NCI-H1417 treated with DMSO at 0.1 percent for 48 hours (cell line): ENCODE results near the gene EIF4G3.
"Not testable (repeated sequence)": the region's sequence is repeated elsewhere in the genome, so short reads cannot be mapped to it uniquely, and the experiment has no call there.

Experiments
- DNase-seq: peaks from one replicate; lab custom pipeline; 2025; lab: John Stamatoyannopoulos, UW

EIF4G3 gene

DNA sequence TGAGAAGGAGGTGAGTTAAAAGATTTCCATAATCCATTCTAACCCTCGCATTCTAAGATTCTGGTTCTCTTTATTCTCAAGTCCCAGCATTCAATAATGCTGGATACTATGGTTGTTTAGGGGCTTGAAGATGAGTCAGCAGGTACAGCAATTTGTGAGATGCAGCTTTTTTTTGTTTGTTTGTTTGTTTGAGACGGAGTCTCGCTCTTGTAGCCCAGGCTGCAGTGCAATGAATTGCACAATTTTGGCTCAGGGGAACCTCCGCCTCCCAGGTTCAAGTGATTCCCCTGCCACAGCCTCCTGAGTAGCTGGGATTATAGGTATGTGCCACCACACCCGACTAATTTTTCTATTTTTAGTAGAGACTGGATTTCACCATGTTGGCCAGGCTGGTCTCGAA, 23.3 kb downstream of the EIF4G3 start:
- no peak for DNase-seq

DNA sequence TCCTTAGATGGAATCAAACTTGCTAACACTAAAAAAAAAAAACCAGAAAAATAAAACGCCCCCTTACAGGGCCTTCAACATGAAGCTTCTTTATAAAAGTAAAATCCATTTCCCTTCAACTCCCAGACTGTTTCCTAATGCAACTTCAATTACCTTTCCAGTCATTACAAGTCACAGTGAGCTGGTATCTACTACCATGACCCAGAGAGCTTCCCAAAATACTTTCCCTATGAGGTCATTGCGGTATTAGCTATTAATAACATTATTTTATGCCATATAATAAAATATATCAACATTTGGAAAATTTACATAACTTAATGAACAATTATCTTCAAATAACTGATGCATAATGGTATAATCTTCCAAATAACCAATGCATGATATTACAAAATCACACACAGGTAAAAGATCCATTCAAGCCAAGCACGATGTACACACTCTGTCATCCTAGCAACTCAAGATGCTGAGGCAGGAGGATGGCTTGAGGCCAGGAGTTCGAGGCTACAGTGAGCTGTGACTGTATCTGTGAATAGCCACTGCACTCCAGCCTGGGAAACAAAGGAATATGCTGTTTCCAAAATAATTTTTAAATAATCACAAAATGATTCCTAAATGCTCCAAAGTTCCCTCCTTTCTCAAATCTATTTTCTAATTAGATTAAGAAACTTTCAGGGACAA, 24.1 kb downstream of the EIF4G3 start:
- DNase-seq, result no peak

DNA sequence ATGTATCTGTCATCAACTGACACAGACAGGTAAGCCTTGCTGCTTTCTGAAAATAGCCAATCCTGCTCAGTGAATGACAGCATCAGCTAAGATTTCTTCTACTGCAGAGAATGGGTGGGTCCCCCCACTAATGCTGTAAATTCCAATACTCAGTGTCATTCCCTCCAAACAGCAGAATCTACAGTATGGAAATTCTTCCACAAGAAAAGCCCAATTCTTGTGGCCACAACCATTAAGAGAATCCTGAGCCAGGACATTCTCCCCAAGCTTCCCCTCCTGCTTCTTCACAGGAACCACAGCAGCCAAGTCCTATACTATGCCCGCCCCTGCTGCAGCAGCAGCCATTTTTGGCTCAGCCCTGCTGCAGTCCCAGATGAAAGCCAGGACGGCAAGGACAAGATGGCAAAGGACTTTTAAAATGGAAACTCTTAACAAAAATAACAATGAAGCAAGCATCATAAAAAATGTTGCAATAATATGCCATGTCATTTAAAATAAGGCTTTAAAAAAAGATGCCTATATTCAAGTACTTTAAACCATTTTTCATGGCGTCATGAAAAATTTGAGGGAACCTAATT, 26.8 kb downstream of the EIF4G3 start:
- DNase-seq, result no peak

DNA sequence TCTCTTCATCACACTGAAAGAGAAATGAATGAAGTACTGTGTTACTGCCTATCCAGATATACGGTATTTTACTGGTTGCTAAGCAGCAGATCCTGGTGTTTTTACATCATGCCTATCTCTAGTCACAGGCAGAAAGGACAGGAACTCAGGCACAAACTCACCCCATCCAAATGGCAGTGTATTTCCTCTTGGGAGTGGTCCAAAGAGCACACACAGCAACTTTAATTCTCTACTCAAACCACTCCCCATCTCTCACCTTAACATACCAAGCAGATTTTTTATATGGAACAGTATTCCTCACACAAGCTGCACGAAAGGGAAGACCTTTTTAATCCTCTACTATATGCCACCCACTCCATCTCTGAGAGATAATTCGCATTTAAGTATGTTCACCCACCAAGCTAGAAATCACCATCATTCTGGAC, 27.3 kb downstream of the EIF4G3 start:
- DNase-seq, result no peak

DNA sequence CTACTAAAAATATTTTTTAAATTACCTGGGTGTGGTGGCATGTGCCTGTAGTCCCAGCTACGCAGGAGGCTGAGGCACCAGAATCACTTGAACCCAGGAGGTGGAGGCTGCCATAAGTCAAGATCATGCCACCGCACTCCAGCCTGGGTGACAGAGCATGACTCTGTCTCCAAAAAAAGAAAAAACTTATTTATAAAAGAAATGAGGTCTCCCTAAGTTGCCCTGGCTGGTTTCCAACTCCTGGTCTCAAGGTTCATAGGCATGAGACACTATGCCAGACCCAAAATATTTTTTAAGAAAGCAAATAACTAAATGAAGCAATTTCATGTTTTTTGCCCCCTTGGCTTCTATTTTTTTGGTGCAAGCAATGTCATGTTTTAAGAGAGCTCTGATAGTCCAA, 32.9 kb downstream of the EIF4G3 start:
- no peak for DNase-seq

DNA sequence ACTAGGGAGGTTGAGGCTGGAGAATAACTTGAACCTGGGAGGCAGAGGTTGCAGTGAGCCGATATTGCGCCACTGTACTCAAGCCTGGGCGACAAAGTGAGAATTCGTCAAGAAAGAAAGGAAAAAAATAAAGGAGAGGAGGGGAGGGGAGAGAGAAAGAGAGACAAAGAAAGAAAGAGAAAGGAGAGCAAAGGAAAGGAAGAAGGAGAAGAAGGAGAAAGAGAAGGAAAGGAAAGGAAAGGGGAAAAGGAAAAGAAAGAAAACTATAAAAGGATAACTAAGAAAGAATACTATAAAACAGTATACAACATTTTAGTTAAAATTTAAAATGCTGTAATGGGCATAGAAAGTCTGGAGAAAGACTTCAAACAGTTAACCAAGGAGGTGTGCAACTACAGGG, 33.6 kb downstream of the EIF4G3 start:
- no peak for DNase-seq

DNA sequence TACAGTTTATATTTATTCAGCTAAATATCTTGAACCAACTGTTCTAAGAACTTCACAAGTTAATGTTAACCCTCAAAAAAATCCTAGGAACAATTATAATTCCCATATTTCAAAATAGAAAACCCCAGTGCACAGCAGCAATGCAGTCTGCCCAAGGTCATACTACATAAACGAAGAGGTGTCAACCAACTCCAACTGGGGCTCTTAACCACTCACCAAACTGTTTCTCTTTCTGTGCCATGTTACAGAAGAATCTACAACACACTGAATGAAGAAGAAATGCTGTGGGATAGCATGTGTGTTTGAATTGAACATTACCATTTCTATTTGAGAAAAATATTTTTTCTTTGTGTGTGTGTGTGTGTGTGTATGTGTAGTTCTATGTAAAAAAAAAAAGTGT, 35.7 kb downstream of the EIF4G3 start:
- no peak for DNase-seq

DNA sequence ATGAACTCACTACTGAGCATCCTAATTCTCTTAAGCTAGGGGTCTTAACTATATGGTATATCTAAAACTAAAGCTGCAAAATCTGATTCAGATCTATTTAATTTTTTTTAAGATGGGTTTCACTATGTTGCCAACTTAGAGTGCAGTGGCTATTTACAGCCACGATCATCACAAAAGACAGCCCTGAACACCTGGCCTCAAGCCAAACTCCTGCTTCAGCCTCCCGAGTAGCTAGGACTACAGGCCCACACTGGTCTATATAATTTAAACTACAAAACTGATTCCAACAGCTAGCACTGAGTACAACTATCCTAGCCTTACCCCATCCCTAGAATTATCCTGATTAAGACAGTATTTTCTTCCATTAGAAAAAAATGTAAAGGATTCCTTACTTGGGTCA, 37.1 kb downstream of the EIF4G3 start:
- peak; percentile 6 for DNase-seq

DNA sequence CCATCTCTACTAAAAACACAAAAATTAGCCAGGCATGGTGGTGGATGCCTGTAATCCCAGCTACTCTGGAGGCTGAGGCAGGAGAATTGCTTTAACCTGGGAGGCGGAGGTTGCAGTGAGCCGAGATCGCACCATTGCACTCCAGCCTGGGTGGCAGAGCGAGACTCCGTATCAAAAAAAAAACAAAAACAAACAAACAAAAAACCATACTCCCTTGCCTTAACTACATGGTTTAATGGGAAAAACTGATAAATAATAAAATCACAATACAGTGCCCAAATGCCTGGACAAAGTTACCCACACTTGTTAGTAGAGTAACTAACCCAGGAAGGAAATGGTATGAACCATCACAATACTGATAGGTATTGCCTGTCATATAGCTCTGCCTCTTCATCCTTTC, 40.4 kb downstream of the EIF4G3 start:
- not testable (repeated sequence) for DNase-seq

DNA sequence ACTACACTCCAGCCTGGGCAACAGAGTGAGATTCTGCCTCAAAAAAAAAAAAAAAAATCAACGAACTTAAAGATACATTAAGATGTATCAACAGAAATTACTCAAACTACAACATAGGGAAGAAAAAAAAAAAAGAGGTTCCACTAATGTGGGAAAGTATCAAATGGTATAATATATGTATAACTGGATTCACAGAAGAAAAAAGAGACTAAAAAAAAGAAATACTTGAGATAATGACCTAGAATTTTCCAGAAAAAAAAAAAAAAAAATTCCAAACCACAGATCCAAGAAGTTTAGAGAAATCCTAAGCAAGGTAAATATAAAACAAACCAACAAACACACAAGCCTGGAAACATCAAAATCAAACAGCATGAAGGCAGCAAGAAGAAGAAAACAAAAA, 45.5 kb downstream of the EIF4G3 start:
- no peak for DNase-seq

DNA sequence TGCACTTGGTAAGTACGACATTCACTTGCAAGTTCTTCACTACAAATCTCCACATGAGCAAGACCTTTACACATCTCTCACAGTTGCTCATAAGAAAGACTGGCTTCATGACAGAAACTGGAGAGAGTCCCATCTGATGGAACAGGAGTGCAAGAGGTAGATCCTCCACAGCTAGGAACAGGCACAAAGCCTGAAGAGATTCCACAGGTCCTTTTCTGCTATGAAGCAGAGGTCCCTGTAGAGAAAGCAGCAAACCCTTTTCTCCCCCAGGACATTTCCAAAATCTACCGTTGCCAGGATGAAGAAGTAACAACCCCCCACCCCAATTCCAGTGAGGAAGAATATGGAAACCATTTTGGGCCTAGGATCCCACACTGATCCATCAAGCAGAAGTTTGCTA, 47.3 kb downstream of the EIF4G3 start:
- DNase-seq, result no peak

DNA sequence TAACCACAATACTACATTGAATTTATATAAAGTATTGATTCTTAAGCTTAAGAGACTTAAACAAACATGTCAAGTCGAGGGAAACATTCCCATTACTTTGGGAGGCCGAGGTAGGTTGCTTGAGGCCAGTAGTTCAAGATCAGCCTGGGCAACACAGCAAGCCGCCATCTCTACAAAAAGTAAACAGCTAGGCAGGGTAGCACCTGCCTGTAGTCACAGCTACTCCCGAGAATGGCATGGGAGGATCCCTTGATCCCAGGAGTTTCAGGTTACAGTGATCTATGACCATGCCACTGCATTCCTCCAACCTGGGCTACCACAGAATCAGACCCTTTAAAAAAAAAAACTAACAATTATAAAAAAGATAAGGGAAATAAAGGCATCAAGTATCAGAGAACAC, 50.4 kb downstream of the EIF4G3 start:
- DNase-seq, result no peak

DNA sequence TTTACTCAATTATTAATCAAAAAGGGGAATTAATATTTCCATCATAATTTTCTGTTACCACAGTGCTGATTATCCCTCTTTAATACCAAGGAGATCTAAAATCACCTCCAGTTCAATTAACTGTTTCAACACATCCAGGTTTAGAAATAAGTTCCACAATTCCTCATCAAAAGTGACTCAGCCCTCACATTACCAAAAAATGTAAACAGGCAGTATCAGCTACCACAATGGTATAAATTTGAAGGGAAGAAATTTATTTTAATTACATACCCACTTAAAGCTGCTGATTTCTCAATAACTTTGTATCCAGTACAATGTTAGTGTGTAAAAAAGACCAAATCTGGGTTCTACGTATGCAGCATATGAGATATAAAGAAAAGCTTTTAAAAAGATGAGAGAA, 51.9 kb downstream of the EIF4G3 start:
- no peak for DNase-seq

DNA sequence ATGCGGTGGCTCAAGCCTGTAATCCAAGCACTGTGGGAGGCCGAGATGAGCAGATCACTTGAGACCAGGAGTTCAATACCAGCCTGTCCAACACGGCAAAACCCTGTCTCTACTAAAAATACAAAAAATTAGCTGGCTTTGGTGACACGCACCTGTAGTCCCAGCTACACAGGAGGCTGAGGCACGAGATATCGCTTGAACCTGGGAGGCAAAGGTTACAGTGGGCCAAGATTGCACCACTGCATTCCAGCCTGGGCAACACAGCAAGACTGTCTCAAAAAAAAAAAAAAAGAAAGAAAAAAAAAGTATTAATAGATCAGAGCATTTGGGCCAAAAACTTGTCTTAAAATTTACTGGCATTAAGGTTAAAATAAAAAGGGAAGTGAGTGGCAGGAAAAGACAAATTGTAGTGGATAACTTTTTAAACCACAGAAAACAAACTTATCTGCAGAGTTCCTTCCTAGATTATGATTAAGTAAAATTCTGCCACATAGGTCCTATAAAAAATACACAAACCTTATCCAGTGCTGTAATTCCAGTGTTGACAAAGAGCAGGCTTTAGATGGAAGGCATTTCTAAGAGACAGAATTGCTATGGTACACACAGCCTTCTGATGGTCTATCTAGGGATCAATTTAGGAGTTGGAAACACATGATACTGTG, 53.3 kb downstream of the EIF4G3 start:
- DNase-seq, result no peak

DNA sequence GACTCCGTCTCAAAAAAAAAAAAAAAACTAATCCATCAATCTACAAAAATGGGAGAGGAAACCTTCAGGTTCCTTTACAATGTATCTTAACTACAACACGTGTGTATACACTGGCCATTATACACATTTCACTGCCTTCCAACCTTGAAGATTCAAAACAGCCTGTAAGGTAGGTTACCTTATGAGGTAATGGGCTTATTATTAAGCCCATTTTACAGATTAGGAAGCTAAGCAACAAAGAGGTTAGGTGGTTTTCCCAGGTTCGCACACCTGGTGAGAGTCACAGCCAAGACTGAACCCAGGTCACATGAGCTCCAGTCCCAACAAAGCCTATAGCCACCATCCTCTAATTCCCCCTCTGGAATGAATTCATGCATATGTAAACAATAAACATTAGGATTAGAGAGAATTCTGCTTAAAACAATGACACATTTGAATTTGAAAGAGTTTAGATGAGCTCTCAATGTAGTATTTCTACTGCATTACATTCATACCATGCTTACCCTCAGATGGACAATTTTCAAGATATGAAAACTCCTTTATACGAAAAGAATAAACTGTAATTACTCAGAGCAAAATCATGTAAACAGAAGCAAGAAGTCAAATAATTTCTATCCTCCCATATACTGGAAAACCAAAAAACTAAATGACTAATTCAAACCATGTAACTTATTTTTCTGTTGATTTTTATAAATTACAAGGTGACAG, 54.8 kb downstream of the EIF4G3 start:
- DNase-seq, result no peak

DNA sequence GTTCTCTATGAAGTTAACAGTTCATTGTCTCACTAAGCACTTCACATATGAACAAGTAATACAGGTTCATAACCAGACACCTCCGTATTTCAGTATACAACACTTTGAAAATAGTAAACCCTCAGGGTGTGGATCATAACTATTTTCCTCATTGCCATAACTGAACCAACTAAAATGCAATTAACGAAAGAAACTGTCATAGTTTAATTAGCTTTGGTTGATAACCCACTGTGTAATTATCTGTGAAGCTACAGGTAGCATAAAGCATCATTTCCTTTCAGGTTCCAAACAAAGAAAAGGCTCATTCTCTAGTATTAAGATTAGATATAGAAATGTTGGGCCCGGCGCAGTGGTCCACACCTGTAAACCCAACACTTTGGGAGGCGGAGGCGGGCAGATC, 58.5 kb downstream of the EIF4G3 start:
- no peak for DNase-seq

DNA sequence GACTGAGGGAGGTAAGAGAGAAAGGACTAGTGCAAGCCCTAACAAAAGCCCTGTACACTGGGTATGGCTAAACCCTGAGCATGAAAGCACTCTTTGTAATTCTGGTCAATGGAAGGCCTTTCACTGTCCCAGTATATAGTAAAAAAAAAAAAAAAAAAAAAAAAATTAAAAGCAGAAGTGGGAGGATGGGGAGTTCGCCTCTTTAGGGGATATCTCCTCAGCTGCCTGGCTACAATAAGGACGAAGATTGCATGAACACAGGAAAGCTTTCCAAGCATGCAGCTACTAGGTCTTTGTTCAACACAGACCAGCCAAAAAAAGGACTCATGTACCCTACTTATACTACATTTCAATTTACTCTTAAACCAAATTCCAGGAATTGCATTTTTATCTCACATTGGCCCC, 59.1 kb downstream of the EIF4G3 start:
- no peak for DNase-seq

DNA sequence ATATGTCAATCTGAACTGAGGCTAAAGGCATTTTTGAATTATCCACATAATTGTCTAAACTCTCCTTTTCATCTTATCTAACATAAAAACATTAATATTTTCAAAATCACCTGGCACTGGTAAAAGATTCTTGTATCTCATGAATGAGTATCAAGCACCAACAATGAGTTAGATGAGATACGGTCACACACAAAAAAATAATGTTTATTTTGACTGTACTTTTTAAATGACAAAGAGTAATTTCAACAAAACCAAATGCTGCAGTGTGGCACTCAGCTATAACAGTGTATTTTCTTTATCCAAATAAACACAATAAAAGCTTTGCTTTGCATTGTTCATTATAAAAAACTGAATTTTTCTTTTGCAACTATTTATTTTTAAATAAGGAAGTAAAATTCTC, 59.5 kb downstream of the EIF4G3 start:
- DNase-seq, result no peak

DNA sequence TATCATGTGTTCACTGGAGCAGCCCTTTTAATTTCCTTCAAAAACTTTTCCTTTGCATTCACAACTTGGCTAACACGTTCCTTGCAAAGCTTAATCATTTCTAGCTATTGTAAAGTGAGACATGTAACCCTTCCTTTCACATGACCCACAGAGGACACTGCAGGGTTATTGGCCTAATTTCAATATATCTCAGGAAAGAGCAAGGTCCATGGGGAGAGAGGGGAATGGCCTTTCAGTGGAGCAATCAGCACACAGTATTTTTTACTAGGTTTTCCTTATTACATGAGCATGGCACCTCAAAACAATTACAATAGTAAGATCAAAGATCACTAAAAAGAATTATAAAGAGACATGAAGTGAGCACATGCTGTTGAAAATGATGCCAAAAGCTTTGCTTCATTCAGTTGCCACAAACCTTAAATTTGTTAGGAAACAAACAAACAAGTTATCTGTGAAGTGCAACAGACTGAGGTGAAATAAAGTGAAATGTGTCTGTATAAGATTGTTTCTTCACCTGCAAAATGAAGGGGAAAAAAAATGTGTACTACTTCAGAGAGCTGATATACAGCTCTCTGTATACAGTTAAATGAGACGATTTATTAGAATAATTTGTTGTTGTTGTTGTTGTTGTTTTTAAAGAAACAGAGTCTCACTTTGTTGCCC, 61.5 kb downstream of the EIF4G3 start:
- no peak for DNase-seq

DNA sequence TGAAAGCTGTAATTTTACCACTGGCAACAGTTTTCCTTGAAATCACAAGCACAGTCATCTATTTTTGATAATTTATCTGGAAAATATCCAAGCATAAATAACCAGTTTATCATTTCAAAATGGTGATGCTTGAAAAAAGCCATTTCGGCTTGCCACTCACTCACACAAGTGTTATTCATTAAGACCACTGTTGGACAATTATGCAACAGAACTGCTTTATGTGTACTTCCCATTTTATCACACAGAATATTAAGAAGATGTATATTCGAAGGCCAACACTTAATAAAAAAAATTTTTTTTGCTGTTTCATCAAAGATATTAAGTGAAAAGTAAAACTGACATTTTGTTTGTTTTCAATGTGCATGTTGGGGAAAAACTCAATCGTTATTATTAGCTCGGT, 62.3 kb downstream of the EIF4G3 start:
- no peak for DNase-seq

DNA sequence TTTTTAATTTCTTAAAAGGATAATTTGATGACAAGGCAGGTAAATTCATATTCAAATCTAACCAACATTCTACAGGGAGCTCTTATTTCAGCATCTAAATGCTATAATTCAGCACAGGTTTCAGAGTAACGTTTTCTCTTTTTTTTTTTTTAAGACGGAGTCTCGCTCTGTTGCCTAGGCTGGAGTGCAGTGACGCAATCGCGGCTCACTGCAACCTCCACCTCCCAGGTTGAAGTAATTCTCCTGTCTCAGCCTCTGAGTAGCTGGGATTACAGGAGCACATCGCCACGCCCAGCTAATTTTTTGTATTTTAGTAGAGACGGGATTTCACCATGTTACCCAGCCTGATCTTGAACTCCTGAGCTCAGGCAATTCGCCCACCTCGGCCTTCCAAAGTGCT, 66.5 kb downstream of the EIF4G3 start:
- no peak for DNase-seq

DNA sequence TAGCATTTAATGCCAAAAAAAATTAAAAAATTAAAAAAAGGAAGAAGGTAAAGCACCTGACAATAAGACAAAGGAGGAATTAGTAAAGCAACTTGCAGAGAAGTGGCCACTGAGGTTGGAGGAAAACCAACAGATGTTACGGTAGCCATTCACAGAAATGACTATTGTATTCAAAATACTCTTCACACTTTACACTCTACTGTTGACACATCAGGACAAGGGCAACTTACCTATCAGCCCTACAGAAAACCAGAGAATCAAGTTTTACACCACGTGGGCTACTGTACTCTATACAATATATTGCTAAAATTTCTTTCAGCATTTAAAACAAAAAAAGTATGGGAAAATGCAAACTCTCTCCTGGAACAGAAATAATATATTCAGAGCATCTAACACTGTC, 70.0 kb downstream of the EIF4G3 start:
- no peak for DNase-seq

DNA sequence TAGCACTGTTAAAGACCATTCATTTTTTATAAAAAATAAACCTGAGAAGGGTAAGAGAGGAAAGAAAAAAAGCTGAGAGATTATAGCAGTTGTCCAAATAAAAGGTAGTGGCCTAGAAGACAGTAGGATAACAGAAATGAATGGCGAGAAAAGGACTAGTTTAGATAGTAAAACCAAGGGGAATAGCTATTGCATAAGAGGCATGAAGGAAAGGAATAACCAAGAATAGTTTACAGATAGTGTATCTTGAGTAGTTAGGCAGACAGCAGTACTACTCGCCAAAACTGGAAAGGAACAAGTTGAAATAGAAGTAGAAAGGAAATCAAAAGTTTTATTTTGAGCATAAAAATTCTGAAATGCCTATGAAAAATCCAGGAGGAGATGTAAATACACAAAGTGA, 70.5 kb downstream of the EIF4G3 start:
- DNase-seq, result no peak
